ENCODE data around the gene SUZ12. TPM values are rescaled to one million over a fixed set of nuclear protein-coding genes. Genes with fewer than 3 reads are reported as not detected.
"Not testable (repeated sequence)": the region's sequence is repeated elsewhere in the genome, so short reads cannot be mapped to it uniquely, and the experiment has no call there.

SUZ12 gene
- total RNA-seq, 1 donor from 2014 or later: 29.8 TPM

DNA sequence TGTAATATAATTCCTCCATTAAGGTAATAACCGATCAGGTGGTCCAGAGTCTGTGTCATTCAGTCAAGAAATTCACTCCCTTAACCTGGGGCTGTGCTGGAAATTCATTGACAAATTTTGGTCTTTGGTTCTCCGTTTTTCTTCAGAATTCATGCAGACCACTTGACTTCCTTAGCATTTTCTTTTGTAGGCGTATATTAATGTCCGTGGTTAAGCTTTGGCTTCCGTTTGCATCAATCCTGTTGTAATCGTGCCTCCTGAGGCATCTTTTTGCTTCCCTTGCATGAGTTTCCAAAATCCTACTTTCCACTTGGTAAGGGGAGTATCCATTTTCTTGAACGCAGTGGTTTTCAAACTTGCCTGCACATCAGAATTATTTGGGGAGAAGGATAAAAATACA, 79.4 kb downstream of the SUZ12 start:
- H3K9me3 Mint-ChIP-seq: no peaks in the 10 kb centered on the region

DNA sequence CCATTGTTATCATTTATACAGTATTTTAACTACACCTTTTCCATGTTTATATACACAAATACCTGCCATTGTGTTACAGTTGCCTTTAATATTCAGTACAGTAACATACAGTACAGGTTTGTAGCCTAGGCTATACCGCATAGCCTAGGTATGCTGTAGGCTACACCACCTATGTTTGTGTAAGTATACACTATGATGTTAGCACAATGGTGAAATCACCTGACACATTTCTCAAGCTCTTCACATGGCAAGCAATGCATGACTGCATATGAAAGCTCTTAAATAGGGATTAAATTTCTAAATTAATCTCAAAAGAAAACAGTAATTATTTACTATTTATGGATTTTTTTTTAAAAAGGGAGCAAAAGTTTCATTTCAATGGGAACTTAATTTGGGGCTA, 82.4 kb downstream of the SUZ12 start:
- no peaks in the 10 kb centered on the region for H3K27me3 Mint-ChIP-seq
- no peak overlapping the region for H3K27ac Mint-ChIP-seq
- peaks cover 3% of the 10 kb centered on the region for H3K4me1 Mint-ChIP-seq (ENCODE audit: unreplicated experiment)
- H3K36me3 Mint-ChIP-seq: peaks cover 12% of the 10 kb centered on the region
- DNase-seq (ENCODE audit: extremely low spot score, unreplicated experiment): no peak
- H3K9me3 Mint-ChIP-seq: no peaks in the 10 kb centered on the region
- TF ChIP-seq, protein P1, sequence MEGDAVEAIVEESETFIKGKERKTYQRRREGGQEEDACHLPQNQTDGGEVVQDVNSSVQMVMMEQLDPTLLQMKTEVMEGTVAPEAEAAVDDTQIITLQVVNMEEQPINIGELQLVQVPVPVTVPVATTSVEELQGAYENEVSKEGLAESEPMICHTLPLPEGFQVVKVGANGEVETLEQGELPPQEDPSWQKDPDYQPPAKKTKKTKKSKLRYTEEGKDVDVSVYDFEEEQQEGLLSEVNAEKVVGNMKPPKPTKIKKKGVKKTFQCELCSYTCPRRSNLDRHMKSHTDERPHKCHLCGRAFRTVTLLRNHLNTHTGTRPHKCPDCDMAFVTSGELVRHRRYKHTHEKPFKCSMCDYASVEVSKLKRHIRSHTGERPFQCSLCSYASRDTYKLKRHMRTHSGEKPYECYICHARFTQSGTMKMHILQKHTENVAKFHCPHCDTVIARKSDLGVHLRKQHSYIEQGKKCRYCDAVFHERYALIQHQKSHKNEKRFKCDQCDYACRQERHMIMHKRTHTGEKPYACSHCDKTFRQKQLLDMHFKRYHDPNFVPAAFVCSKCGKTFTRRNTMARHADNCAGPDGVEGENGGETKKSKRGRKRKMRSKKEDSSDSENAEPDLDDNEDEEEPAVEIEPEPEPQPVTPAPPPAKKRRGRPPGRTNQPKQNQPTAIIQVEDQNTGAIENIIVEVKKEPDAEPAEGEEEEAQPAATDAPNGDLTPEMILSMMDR (conservative IDR thresholded peaks at IDR 0.05): no peak
- no peak overlapping the region for H3K4me3 Mint-ChIP-seq

More for the DNA sequence above, 79.4 kb downstream of the SUZ12 start:
- peaks cover 20% of the 10 kb centered on the region for H3K36me3 Mint-ChIP-seq
- DNase-seq (ENCODE audit: extremely low spot score, unreplicated experiment): no peak
- H3K27me3 Mint-ChIP-seq: no peaks in the 10 kb centered on the region
- no peak overlapping the region for H3K4me3 Mint-ChIP-seq
- peaks cover 3% of the 10 kb centered on the region for H3K4me1 Mint-ChIP-seq (ENCODE audit: unreplicated experiment)
- TF ChIP-seq, protein P1 (conservative IDR thresholded peaks at IDR 0.05): no peak
- H3K27ac Mint-ChIP-seq: no peak overlapping the region

DNA sequence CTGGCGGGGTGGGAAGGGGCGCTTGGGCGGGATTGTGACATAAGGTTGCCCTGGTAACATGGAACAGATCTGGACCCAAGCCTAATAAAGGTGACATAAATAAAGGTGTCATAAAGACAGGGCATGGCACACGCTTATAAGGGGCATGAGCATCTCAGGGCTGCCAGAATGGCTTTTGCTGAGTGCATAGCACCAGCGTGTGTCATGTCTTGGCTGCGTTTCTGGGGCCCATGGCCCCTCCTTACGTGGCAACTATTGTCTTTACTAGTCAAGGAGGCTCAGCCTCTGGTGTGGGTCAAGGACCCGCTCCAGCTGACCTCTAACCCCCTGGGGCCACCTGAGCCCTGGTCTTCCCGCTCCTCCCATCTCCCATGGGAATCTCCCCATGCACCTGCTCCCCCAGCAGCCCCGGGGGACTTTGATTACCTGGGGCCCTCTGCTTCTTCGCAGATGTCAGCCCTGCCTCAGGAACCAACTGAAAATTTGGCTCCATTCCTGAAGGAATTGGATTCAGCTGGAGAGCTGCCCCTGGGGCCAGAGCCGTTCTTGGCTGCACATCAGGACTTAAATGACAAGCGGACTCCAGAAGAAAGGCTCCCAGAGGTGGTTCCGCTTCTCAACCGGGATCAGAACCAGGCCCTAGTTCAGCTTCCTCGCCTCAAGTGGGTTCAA, 84.3 kb downstream of the SUZ12 start:
- TF ChIP-seq, protein P1 (conservative IDR thresholded peaks at IDR 0.05): no peak

DNA sequence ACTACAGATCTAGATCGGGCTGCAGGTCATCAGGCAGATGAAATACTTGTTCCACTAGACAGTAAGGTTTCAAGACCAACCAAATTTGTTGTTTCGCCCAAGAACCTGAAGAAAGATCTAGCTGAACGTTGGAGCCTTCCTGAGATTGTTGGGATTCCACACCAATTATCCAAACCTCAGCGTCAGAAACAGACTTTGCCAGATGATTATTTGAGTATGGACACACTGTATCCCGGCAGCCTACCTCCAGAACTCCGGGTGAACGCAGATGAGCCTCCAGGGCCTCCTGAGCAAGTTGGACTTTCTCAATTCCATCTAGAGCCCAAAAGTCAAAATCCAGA, 84.8 kb downstream of the SUZ12 start:
- Mint-ChIP-seq H3K27me3 (no peaks in the 10 kb centered on the region), H3K9me3 (no peaks in the 10 kb centered on the region), H3K27ac (no peak overlapping the region), H3K4me1 (ENCODE audit: unreplicated experiment) (no peaks in the 10 kb centered on the region), H3K4me3 (no peak overlapping the region), H3K36me3 (peaks cover 12% of the 10 kb centered on the region)
- no peak for DNase-seq (ENCODE audit: extremely low spot score, unreplicated experiment)
- TF ChIP-seq, protein P1 (conservative IDR thresholded peaks at IDR 0.05): no peak

More for the DNA sequence above, 84.3 kb downstream of the SUZ12 start:
- Mint-ChIP-seq H3K27me3 (no peaks in the 10 kb centered on the region), H3K4me3 (no peak overlapping the region), H3K27ac (no peak overlapping the region), H3K4me1 (ENCODE audit: unreplicated experiment) (no peaks in the 10 kb centered on the region), H3K36me3 (peaks cover 12% of the 10 kb centered on the region), H3K9me3 (no peaks in the 10 kb centered on the region)
- DNase-seq (ENCODE audit: extremely low spot score, unreplicated experiment): no peak

DNA sequence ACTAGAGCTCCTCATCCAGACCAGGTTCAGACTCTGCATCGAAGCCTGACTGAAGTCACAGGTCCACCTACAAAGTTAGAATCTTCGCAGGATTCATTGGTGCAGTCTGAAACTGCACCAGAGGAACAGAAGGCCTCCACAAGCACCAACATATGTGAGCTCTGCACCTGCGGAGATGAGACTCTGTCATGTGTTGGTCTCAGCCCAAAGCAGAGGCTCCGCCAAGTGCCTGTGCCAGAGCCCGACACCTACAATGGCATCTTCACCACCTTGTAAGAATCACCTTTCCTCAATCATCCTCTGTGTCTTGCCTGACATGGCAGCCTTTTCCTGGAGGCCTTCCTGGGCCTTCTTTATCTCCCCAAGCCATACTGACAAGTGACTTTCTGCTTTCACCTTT, 85.7 kb downstream of the SUZ12 start:
- H3K36me3 Mint-ChIP-seq: peaks cover 12% of the 10 kb centered on the region

DNA sequence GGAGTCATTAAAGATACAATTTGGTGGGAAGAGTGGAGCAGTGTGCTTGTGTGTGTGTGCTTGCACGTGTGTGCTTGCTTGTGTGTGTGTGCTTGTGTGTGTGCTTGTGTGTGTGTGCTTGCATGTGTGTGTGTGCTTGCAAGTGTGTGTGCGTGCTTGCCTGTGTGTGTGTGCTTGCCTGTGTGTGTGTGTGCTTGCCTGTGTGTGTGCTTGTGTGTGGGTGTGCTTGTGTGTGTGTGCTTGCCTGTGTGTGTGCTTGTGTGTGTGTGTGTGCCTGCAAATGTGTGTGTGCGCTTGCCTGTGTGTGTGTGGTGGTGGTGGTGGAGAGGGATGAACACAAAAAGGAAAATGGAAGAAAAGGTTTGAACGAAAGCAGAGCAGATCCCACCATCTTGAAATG, 90.5 kb downstream of the SUZ12 start:
- not testable (repeated sequence) for H3K4me3 Mint-ChIP-seq; H3K27ac Mint-ChIP-seq; DNase-seq (ENCODE audit: extremely low spot score, unreplicated experiment); H3K9me3 Mint-ChIP-seq; H3K4me1 Mint-ChIP-seq (ENCODE audit: unreplicated experiment); H3K36me3 Mint-ChIP-seq; H3K27me3 Mint-ChIP-seq

More for the DNA sequence above, 85.7 kb downstream of the SUZ12 start:
- DNase-seq (ENCODE audit: extremely low spot score, unreplicated experiment); H3K9me3 Mint-ChIP-seq; H3K27ac Mint-ChIP-seq; H3K4me1 Mint-ChIP-seq (ENCODE audit: unreplicated experiment); H3K27me3 Mint-ChIP-seq; H3K4me3 Mint-ChIP-seq: not testable (repeated sequence)

DNA sequence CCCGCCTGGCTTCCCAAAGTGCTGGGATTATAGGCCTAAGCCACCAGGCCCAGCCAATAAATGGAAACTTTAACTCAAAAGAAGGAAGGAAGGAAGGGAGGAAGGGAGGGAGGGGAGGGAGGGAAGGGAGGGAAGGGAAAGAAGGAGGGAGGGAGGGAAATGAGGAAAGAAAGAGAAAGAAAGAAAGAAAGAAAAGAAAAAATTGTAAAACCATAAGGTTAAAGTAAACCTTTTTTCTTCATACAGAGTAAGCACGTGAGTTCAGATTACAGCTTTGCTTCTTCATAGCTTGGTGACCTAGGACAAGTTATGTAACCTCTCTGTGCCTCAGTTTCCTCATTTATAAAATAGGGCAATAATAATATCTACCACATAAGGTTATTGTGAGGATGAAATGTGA, 96.4 kb downstream of the SUZ12 start:
- Mint-ChIP-seq H3K4me3 (no peak overlapping the region), H3K4me1 (ENCODE audit: unreplicated experiment) (no peaks in the 10 kb centered on the region), H3K36me3 (peaks cover 10% of the 10 kb centered on the region), H3K27ac (no peak overlapping the region), H3K9me3 (no peaks in the 10 kb centered on the region), H3K27me3 (no peaks in the 10 kb centered on the region)
- no peak for DNase-seq (ENCODE audit: extremely low spot score, unreplicated experiment)
- TF ChIP-seq, protein P1 (conservative IDR thresholded peaks at IDR 0.05): no peak

DNA sequence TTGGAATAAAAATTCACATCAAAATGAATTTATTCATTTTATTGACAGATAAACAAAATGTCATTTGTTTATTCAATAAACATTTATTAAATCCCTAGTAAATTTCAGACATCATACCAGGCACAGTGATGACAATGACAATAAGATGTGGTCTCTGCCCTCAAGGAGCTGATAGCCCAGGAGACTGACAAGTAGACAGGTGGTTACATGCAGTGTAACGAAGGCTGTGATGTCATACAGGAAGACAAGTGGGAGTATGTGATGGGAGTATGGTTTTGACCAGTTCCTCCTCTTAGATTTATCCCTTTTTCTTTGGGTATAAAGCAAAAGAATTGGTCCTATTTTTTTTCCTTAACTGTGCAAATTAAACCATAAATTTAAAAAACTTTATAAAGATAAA, 97.0 kb downstream of the SUZ12 start:
- H3K27ac Mint-ChIP-seq; DNase-seq (ENCODE audit: extremely low spot score, unreplicated experiment); H3K4me1 Mint-ChIP-seq (ENCODE audit: unreplicated experiment); H3K9me3 Mint-ChIP-seq; H3K4me3 Mint-ChIP-seq; H3K27me3 Mint-ChIP-seq: not testable (repeated sequence)
- peaks cover 10% of the 10 kb centered on the region for H3K36me3 Mint-ChIP-seq

DNA sequence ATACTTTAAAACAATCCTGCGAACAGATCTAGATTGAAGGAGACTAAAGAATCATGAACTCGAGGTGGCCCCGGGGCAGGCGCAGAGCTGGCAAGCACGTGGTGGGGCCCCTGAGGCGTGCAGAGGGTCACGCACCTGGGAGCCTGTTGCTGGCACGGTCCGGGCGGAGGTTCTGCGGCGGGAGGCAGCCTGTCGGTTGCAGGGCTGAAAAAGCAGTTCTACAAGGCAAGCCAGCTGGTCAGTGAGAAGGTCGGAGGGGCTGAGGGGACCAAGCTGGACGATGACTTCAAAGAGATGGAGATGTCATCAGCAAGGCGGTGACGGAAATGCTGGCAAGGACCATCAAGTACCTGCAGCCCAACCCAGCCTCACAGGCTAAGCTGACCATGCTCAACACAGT, 103.4 kb downstream of the SUZ12 start:
- not testable (repeated sequence) for H3K4me1 Mint-ChIP-seq (ENCODE audit: unreplicated experiment); DNase-seq (ENCODE audit: extremely low spot score, unreplicated experiment); H3K27ac Mint-ChIP-seq; H3K9me3 Mint-ChIP-seq; H3K27me3 Mint-ChIP-seq; H3K4me3 Mint-ChIP-seq
- peaks cover 19% of the 10 kb centered on the region for H3K36me3 Mint-ChIP-seq

Data from type B pancreatic cell (in vitro differentiated cells).